Karpas-422 (cell line): ENCODE measurements around the gene ST7. TPM values are rescaled to one million over a fixed set of nuclear protein-coding genes. Genes with fewer than 3 reads are reported as not detected.

Experiments
- DNase-seq: peaks from one replicate; pipeline ENCODE4 v3.0.0-alpha.2; 2015
- H2AFZ ChIP-seq: fragments of 200-600 bp; sonication (generic); 2 replicates; pipeline ENCODE4 v1.6.1; 2014; ENCODE audit warnings: antibody characterized with exemption, low read length, mixed read lengths
- H3K27ac ChIP-seq: fragments of 200-600 bp; sonication (generic); 2 replicates; pipeline ENCODE4 v1.5.1; 2014; ENCODE audit warnings: mild to moderate bottlenecking, low read length, moderate library complexity
- H3K27me3 ChIP-seq: fragments of 200-600 bp; sonication (generic); 2 replicates; pipeline ENCODE4 v1.6.1; 2014; ENCODE audit warnings: low read length, mixed read lengths
- H3K36me3 ChIP-seq: fragments of 200-600 bp; sonication (generic); 2 replicates; pipeline ENCODE4 v1.6.1; 2014; ENCODE audit warnings: low read length, mixed read lengths; ENCODE audit not compliant: insufficient read depth
- H3K4me1 ChIP-seq: fragments of 200-600 bp; sonication (generic); 2 replicates; pipeline ENCODE4 v1.6.1; 2014; ENCODE audit warnings: mild to moderate bottlenecking, low read length, mixed read lengths
- H3K4me2 ChIP-seq: fragments of 200-600 bp; sonication (generic); 2 replicates; pipeline ENCODE4 v1.6.1; 2014; ENCODE audit warnings: low read length, low read depth, mild to moderate bottlenecking; ENCODE audit not compliant: poor library complexity, severe bottlenecking
- H3K4me3 ChIP-seq: fragments of 200-600 bp; sonication (generic); 2 replicates; pipeline ENCODE4 v1.5.1; 2014; ENCODE audit warnings: mild to moderate bottlenecking, antibody characterized with exemption, low read length, mixed read lengths
- H3K79me2 ChIP-seq: fragments of 200-600 bp; sonication (generic); 2 replicates; pipeline ENCODE4 v1.6.1; 2014; ENCODE audit warnings: mild to moderate bottlenecking, low read length, mixed read lengths
- H3K9ac ChIP-seq: fragments of 200-600 bp; sonication (generic); 2 replicates; pipeline ENCODE4 v1.6.0; 2014; ENCODE audit warnings: low read length
- H3K9me2 ChIP-seq: fragments of 200-600 bp; sonication (generic), shearing (Covaris generic); replicated peaks from 2 replicates; pipeline ENCODE4 v1.6.0; 2014; ENCODE audit warnings: mild to moderate bottlenecking, low read length, moderate library complexity; ENCODE audit not compliant: insufficient read depth
- H3K9me3 ChIP-seq: fragments of 300-700, 200-600 bp; sonication (generic); 2 replicates; pipeline ENCODE4 v1.6.1; 2014; ENCODE audit warnings: low read length, mixed read lengths
- H4K20me1 ChIP-seq: fragments of 200-600 bp; sonication (generic); 2 replicates; pipeline ENCODE4 v1.6.1; 2014; ENCODE audit warnings: mild to moderate bottlenecking, antibody characterized with exemption, low read length, low read depth; ENCODE audit not compliant: insufficient read depth
- total RNA-seq: library from RNA; depleted of rRNA; stranded (reverse); fragments of >200 nt; shearing (Covaris generic); gene quantifications from 2 replicates; pipeline ENCODE4 v1.2.3, GENCODE V29; 2014; ENCODE audit warnings: low replicate concordance

Gene ST7
- total RNA-seq, 1 experiment from 2014 or later = 4.6 TPM

- no peaks in the 10 kb centered on the region for H3K79me2 ChIP-seq
- H3K9ac ChIP-seq = no peak overlapping the region
- H3K4me2 ChIP-seq = no peak overlapping the region
These were observed 82.9 kb downstream of the ST7 start for GRCh38 chr7:117036053-117036669.

GRCh38 chr7:117036836-117037235 is 83.5 kb downstream of the ST7 start:
- no peaks in the 10 kb centered on the region for H4K20me1 ChIP-seq

More at GRCh38 chr7:117036053-117036669, 82.9 kb downstream of the ST7 start:
- Histone ChIP-seq H3K9me3 (no peaks in the 10 kb centered on the region), H3K9me2 (no peaks in the 10 kb centered on the region), H2AFZ (no peak overlapping the region), H4K20me1 (no peaks in the 10 kb centered on the region), H3K4me3 (no peak overlapping the region), H3K36me3 (no peaks in the 10 kb centered on the region), H3K27ac (no peak overlapping the region), H3K27me3 (no peaks in the 10 kb centered on the region), H3K4me1 (no peaks in the 10 kb centered on the region)
- DNase-seq = no peak

GRCh38 chr7:117038408-117038807 is 85.1 kb downstream of the ST7 start:
- Histone ChIP-seq H3K4me2 (no peak overlapping the region), H2AFZ (no peak overlapping the region), H3K4me3 (no peak overlapping the region), H3K9me3 (no peaks in the 10 kb centered on the region), H3K79me2 (no peaks in the 10 kb centered on the region), H3K4me1 (no peaks in the 10 kb centered on the region), H3K9me2 (no peaks in the 10 kb centered on the region), H3K9ac (no peak overlapping the region), H3K27ac (no peak overlapping the region), H3K27me3 (no peaks in the 10 kb centered on the region), H4K20me1 (no peaks in the 10 kb centered on the region), H3K36me3 (no peaks in the 10 kb centered on the region)
- DNase-seq = no peak

More at GRCh38 chr7:117036836-117037235, 83.5 kb downstream of the ST7 start:
- H3K36me3 ChIP-seq = no peaks in the 10 kb centered on the region
- no peak overlapping the region for H3K4me2 ChIP-seq
- H3K4me1 ChIP-seq = no peaks in the 10 kb centered on the region
- no peak for DNase-seq
- H3K4me3 ChIP-seq = no peak overlapping the region
- no peak overlapping the region for H3K9ac ChIP-seq
- no peaks in the 10 kb centered on the region for H3K27me3 ChIP-seq
- H2AFZ ChIP-seq = no peak overlapping the region
- no peak overlapping the region for H3K27ac ChIP-seq
- no peaks in the 10 kb centered on the region for H3K9me2 ChIP-seq
- H3K79me2 ChIP-seq = no peaks in the 10 kb centered on the region
- H3K9me3 ChIP-seq = no peaks in the 10 kb centered on the region

- H2AFZ ChIP-seq = no peak overlapping the region
- H3K27ac ChIP-seq = no peak overlapping the region
- no peak for DNase-seq
- H3K27me3 ChIP-seq = no peaks in the 10 kb centered on the region
- H3K9ac ChIP-seq = no peak overlapping the region
- no peak overlapping the region for H3K4me2 ChIP-seq
- H3K9me3 ChIP-seq = no peaks in the 10 kb centered on the region
- no peaks in the 10 kb centered on the region for H3K9me2 ChIP-seq
- H3K4me1 ChIP-seq = no peaks in the 10 kb centered on the region
- H3K4me3 ChIP-seq = no peak overlapping the region
- no peaks in the 10 kb centered on the region for H3K36me3 ChIP-seq
- H4K20me1 ChIP-seq = no peaks in the 10 kb centered on the region
- no peaks in the 10 kb centered on the region for H3K79me2 ChIP-seq
These were observed 87.7 kb downstream of the ST7 start for GRCh38 chr7:117041007-117041406.

- Histone ChIP-seq H3K9ac (no peak overlapping the region), H3K9me3 (no peaks in the 10 kb centered on the region), H3K4me2 (no peak overlapping the region), H2AFZ (no peak overlapping the region), H3K27me3 (no peaks in the 10 kb centered on the region), H3K27ac (no peak overlapping the region), H3K4me1 (no peaks in the 10 kb centered on the region), H3K4me3 (no peak overlapping the region), H3K9me2 (no peaks in the 10 kb centered on the region), H3K36me3 (no peaks in the 10 kb centered on the region), H3K79me2 (no peaks in the 10 kb centered on the region), H4K20me1 (no peaks in the 10 kb centered on the region)
- DNase-seq = no peak
These were observed 88.5 kb downstream of the ST7 start for GRCh38 chr7:117041822-117042221.

GRCh38 chr7:117043108-117043825 is 90.0 kb downstream of the ST7 start:
- Histone ChIP-seq H3K9me3 (no peaks in the 10 kb centered on the region), H3K27me3 (no peaks in the 10 kb centered on the region), H3K9ac (no peak overlapping the region), H3K4me2 (no peak overlapping the region), H2AFZ (no peak overlapping the region), H3K4me1 (no peaks in the 10 kb centered on the region), H3K36me3 (no peaks in the 10 kb centered on the region), H3K27ac (no peak overlapping the region), H3K4me3 (no peak overlapping the region), H4K20me1 (no peaks in the 10 kb centered on the region), H3K79me2 (no peaks in the 10 kb centered on the region), H3K9me2 (no peaks in the 10 kb centered on the region)
- no peak for DNase-seq

- no peaks in the 10 kb centered on the region for H3K36me3 ChIP-seq
- no peaks in the 10 kb centered on the region for H3K79me2 ChIP-seq
- no peaks in the 10 kb centered on the region for H3K9me2 ChIP-seq
- no peak for DNase-seq
- no peak overlapping the region for H3K9ac ChIP-seq
- H3K27me3 ChIP-seq = no peaks in the 10 kb centered on the region
- no peak overlapping the region for H2AFZ ChIP-seq
- H3K9me3 ChIP-seq = no peaks in the 10 kb centered on the region
- H3K4me3 ChIP-seq = no peak overlapping the region
- H3K4me1 ChIP-seq = no peaks in the 10 kb centered on the region
- H4K20me1 ChIP-seq = no peaks in the 10 kb centered on the region
- no peak overlapping the region for H3K27ac ChIP-seq
- no peak overlapping the region for H3K4me2 ChIP-seq
These were observed 91.4 kb downstream of the ST7 start for GRCh38 chr7:117044664-117045063.

- H3K27ac ChIP-seq = no peak overlapping the region
- H3K9me3 ChIP-seq = no peaks in the 10 kb centered on the region
- no peaks in the 10 kb centered on the region for H3K79me2 ChIP-seq
- no peak overlapping the region for H2AFZ ChIP-seq
- H4K20me1 ChIP-seq = no peaks in the 10 kb centered on the region
- no peak overlapping the region for H3K4me2 ChIP-seq
- H3K36me3 ChIP-seq = no peaks in the 10 kb centered on the region
- no peak overlapping the region for H3K9ac ChIP-seq
- no peak for DNase-seq
- H3K27me3 ChIP-seq = no peaks in the 10 kb centered on the region
- no peaks in the 10 kb centered on the region for H3K4me1 ChIP-seq
- no peak overlapping the region for H3K4me3 ChIP-seq
- H3K9me2 ChIP-seq = no peaks in the 10 kb centered on the region
These were observed 92.8 kb downstream of the ST7 start for GRCh38 chr7:117045927-117046710.
